PC-9 (cell line): ENCODE results near the gene OR2S2.

Experiments used
- CTCF ChIP-seq: fragments of 200-600 bp; sonication (generic); conservative IDR thresholded peaks from 2 replicates; pipeline ENCODE4 v1.6.1; 2017; ENCODE audit warnings: mixed run types, antibody characterized with exemption, mild to moderate bottlenecking, moderate library complexity
- EZH2 ChIP-seq: fragments of 200-600 bp; sonication (generic); IDR thresholded peaks from 2 replicates; pipeline ENCODE4 v1.8.0; 2017; ENCODE audit warnings: antibody characterized with exemption, low read depth

DNA sequence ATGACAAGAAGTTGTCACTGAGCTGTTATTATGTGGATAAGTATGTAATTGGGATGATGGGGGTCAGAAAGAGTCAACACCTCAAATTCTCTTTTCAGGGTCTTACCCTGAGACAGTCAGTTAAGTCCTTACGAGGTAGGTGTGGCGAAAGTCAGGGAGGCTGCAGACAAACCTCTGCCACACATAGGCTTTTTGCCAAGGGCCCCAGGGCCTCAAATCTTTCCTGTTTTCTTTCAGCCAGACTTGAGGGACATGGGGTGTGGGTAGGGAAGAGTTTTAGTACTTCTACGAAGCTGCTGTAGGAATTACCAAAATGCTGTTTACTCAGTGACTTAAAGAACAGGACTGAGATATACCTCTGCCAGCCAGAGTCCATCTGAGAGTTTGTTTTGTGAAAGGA lies 13.8 kb downstream of the OR2S2 start:
- TF ChIP-seq CTCF (no peak), EZH2 (no peak)
